Measurements from ENCODE around the gene SMC3. TPM values are rescaled to one million over a fixed set of nuclear protein-coding genes. Genes with fewer than 3 reads are reported as not detected.

The SMC3 gene
- total and polyA plus RNA-seq, 2 of the 4 experiments (the other 2 are of a cell fraction): 15.0 to 15.2 TPM

DNA sequence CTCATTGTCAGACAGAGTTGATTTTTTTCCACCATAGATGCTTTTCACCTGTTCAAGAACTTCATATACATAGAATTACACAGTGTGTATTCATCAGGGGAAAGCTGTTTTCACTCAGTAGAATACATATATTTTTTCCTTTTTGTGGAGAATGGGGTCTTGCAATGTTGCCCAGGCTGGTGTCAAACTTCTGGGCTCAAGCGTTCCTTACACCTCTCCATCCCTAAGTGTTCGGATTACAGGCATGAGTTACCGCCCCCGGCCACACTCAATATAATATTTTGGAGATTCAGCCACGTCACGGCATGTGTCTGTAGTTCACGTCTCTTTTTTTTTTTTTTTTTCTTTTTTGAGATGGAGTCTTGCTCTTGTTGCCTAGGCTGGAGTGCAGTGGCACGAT, 7.5 kb upstream of the SMC3 start:
- H3K9ac ChIP-seq (ENCODE audit: low read depth, low read length): no peak overlapping the region
- POLR2A ChIA-PET (ENCODE audit: unreplicated experiment): no interaction called here
- no peaks in the 10 kb centered on the region for H3K9me1 ChIP-seq (ENCODE audit: insufficient read depth, low read length)
- no peak overlapping the region for H2BK20ac ChIP-seq (ENCODE audit: low read depth, low read length)
- intact Hi-C loops (cut with micrococcal nuclease): no loop called here
- ATAC-seq (ENCODE audit: low read depth) (no peak), DNase-seq (no peak)
- no peaks in the 10 kb centered on the region for H3K79me1 ChIP-seq (ENCODE audit: low read depth in 1 of 2, low read length in 2 of 2)
- H2BK5ac ChIP-seq (ENCODE audit: low read depth, low read length, poor library complexity, severe bottlenecking): no peak overlapping the region
- TF ChIP-seq, protein P1, sequence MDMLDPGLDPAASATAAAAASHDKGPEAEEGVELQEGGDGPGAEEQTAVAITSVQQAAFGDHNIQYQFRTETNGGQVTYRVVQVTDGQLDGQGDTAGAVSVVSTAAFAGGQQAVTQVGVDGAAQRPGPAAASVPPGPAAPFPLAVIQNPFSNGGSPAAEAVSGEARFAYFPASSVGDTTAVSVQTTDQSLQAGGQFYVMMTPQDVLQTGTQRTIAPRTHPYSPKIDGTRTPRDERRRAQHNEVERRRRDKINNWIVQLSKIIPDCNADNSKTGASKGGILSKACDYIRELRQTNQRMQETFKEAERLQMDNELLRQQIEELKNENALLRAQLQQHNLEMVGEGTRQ (IDR thresholded peaks at IDR 0.05; ENCODE audit: low read depth, low read length): no peak
- no peak for TF ChIP-seq RAD21 (IDR thresholded peaks at IDR 0.05; ENCODE audit: low read length)
- no peak for TF ChIP-seq BHLHE40 (IDR thresholded peaks at IDR 0.05; ENCODE audit: low read depth, low read length)
- TF ChIP-seq POLR2A (IDR thresholded peaks at IDR 0.05; ENCODE audit: low read depth, low read length): no peak
- no peak for TF ChIP-seq NFE2L2 (IDR thresholded peaks at IDR 0.05; ENCODE audit: low read depth, low read length)
- TF ChIP-seq, protein P2, sequence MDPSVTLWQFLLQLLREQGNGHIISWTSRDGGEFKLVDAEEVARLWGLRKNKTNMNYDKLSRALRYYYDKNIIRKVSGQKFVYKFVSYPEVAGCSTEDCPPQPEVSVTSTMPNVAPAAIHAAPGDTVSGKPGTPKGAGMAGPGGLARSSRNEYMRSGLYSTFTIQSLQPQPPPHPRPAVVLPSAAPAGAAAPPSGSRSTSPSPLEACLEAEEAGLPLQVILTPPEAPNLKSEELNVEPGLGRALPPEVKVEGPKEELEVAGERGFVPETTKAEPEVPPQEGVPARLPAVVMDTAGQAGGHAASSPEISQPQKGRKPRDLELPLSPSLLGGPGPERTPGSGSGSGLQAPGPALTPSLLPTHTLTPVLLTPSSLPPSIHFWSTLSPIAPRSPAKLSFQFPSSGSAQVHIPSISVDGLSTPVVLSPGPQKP (IDR thresholded peaks at IDR 0.05; ENCODE audit: borderline replicate concordance, low read depth, low read length): no peak
- TF ChIP-seq FOS (IDR thresholded peaks at IDR 0.05; ENCODE audit: low read depth, low read length): no peak
- no peak for TF ChIP-seq RFX5 (IDR thresholded peaks at IDR 0.05; ENCODE audit: low read depth, low read length)
- TF ChIP-seq, protein P3, sequence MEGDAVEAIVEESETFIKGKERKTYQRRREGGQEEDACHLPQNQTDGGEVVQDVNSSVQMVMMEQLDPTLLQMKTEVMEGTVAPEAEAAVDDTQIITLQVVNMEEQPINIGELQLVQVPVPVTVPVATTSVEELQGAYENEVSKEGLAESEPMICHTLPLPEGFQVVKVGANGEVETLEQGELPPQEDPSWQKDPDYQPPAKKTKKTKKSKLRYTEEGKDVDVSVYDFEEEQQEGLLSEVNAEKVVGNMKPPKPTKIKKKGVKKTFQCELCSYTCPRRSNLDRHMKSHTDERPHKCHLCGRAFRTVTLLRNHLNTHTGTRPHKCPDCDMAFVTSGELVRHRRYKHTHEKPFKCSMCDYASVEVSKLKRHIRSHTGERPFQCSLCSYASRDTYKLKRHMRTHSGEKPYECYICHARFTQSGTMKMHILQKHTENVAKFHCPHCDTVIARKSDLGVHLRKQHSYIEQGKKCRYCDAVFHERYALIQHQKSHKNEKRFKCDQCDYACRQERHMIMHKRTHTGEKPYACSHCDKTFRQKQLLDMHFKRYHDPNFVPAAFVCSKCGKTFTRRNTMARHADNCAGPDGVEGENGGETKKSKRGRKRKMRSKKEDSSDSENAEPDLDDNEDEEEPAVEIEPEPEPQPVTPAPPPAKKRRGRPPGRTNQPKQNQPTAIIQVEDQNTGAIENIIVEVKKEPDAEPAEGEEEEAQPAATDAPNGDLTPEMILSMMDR (conservative IDR thresholded peaks at IDR 0.05; ENCODE audit: low read depth, low read length): no peak
- H2BK15ac ChIP-seq (ENCODE audit: low read depth, low read length): no peak overlapping the region
- CTCF ChIA-PET: interaction anchor here (0.6 kb wide), 1 partner anchor 204 kb away, joined by 3 read pairs; no protein-coding TSS in a partner anchor
- peaks cover 4% of the 10 kb centered on the region; the same call in 1 of the 2 replicates for H3K27me3 ChIP-seq (ENCODE audit: control insufficient read depth, insufficient read depth, low read length)
- no peaks in the 10 kb centered on the region for H4K20me1 ChIP-seq (ENCODE audit: insufficient read depth, low read length)
- no peak overlapping the region for H3K14ac ChIP-seq (replicated peaks; ENCODE audit: low read depth, low read length)
- no peaks in the 10 kb centered on the region for H3K36me3 ChIP-seq (ENCODE audit: control insufficient read depth, insufficient read depth, low read length)
- in situ Hi-C loops (cut with MboI; ENCODE audit: low sequenced_read_pairs): loop anchor here (25.0 kb wide), 1 partner anchor 648 kb away; the partner anchor contains the start of gene XPNPEP1
- no peak overlapping the region for H3K27ac ChIP-seq (ENCODE audit: insufficient read depth, low read length)
- no peak overlapping the region for H3K23ac ChIP-seq (ENCODE audit: low read depth, low read length)
- H2AFZ ChIP-seq (replicated peaks; ENCODE audit: low read length, poor library complexity): no peak overlapping the region
- BruUV-seq (replicated peaks): no TSS peak
- H3K4me1 ChIP-seq (ENCODE audit: control insufficient read depth, insufficient read depth, low read length): peaks cover 1% of the 10 kb centered on the region; the same call in 1 of the 2 replicates
- no peaks in the 10 kb centered on the region for H3K9me3 ChIP-seq (ENCODE audit: control insufficient read depth, insufficient read depth, low read length)
- no peak overlapping the region for H4K5ac ChIP-seq (ENCODE audit: low read depth, low read length)
- no peak overlapping the region for H2AK9ac ChIP-seq (replicated peaks; ENCODE audit: low read depth, low read length, poor library complexity)
- H4K91ac ChIP-seq (ENCODE audit: insufficient read depth, low read depth, low read length): no peak overlapping the region
- H3K4me3 ChIP-seq (ENCODE audit: insufficient read depth, low read depth, low read length): no peak overlapping the region
- H3K4ac ChIP-seq (ENCODE audit: low read depth, low read length): no peak overlapping the region
- no peak overlapping the region for H3K4me2 ChIP-seq (ENCODE audit: low read depth, low read length)
- no peak overlapping the region for H2AK5ac ChIP-seq (ENCODE audit: low read depth, low read length)
- dilution Hi-C loops (cut with HindIII; ENCODE audit: low sequenced_read_pairs, unreplicated experiment): no loop called here
- WGBS, 2 experiments (ENCODE audit: extremely low coverage in 2 of 2, insufficient read length in 1 of 2): no CpG with 5 or more reads among the region's 8 CpGs
- H4K8ac ChIP-seq (ENCODE audit: low read depth in 2 of 2, low read length in 2 of 2): no peak overlapping the region
- H2BK120ac ChIP-seq (ENCODE audit: low read depth, low read length): no peak overlapping the region
- H3K56ac ChIP-seq (ENCODE audit: extremely low read depth, insufficient read depth, low read length): no peak overlapping the region
- H3K18ac ChIP-seq (ENCODE audit: low read depth, low read length): no peak overlapping the region
